Esophagus squamous epithelium (tissue), 5 donors: Measurements from ENCODE around the gene L3HYPDH. TPM values are rescaled to one million over a fixed set of nuclear protein-coding genes. Genes with fewer than 3 reads are reported as not detected.

ENCODE experiments used
- DNase-seq: peaks from one replicate; lab custom pipeline; 2025; lab: John Stamatoyannopoulos, UW
- H3K27ac ChIP-seq, 4 donors: fragments of 200-600 bp; sonication (generic); one replicate each; pipeline ENCODE4 v1.5.1; 2016 to 2019; ENCODE audit warnings: mild to moderate bottlenecking in 1 of 4
- H3K27me3 ChIP-seq, 4 donors: fragments of 200-600 bp; sonication (generic); 1 replicate in 3 of 4; 2 replicates in 1 of 4; pipeline versions ENCODE4 v1.5.1 to v1.6.0; 2017 to 2021; ENCODE audit warnings: antibody characterized with exemption in 1 of 4
- H3K36me3 ChIP-seq, 3 donors: fragments of 200-600 bp; sonication (generic); one replicate each; pipeline ENCODE4 v1.5.1; 2016 to 2019
- H3K4me1 ChIP-seq, 3 donors: fragments of 200-600 bp; sonication (generic); one replicate each; pipeline ENCODE4 v1.5.1; 2017 to 2019
- H3K4me3 ChIP-seq, 4 donors: fragments of 200-600 bp; sonication (generic); 1 replicate in 3 of 4; 2 replicates in 1 of 4; pipeline ENCODE4 v1.5.1; 2016 to 2019; ENCODE audit warnings: mild to moderate bottlenecking in 2 of 4, moderate library complexity in 1 of 4
- H3K9me3 ChIP-seq, 3 donors: fragments of 200-600 bp; sonication (generic); one replicate each; pipeline ENCODE4 v1.5.1; 2016 to 2019
- POLR2A ChIP-seq, 4 donors: fragments of 450-650 bp; IDR thresholded peaks; one replicate each; pipeline ENCODE4 v1.6.1; 2017; ENCODE audit warnings: antibody characterized with exemption in 4 of 4, mild to moderate bottlenecking in 4 of 4, moderate library complexity in 3 of 4
- WGBS, 2 donors: methylation state at CpG; one replicate each; pipeline ENCODE4 v1.1.5; 2018; 5-methylcytosine and 5-hydroxymethylcytosine counted together
- intact Hi-C: fragments of 100-400 bp; cut with DNase I; formaldehyde crosslinking; loops from one replicate; pipeline ENCODE4 v1.15.0; 2022
- total RNA-seq, 4 donors: library from RNA; depleted of rRNA; stranded (reverse); fragments of >200 nt; gene quantifications; one replicate each; pipeline ENCODE4 v1.1.0, GENCODE V29; 2016
- TF ChIP-seq, protein P1 (sequence below), 6 experiments: fragments of 450-650 bp in 4 of 6; fragments of 200-600 bp in 2 of 6; sonication (generic) in 2 of 6; IDR thresholded peaks; one replicate each; pipeline ENCODE4 v1.5.1; 2016 to 2019; ENCODE audit warnings: antibody characterized with exemption in 6 of 6, mild to moderate bottlenecking in 4 of 6, moderate library complexity in 4 of 6
- donor health status: DM: yes; HTN: yes; CAD: no.

L3HYPDH gene
- total RNA-seq, 4 donors from 2014 or later: 12.2 to 59.9 (median 21.6) TPM

DNA sequence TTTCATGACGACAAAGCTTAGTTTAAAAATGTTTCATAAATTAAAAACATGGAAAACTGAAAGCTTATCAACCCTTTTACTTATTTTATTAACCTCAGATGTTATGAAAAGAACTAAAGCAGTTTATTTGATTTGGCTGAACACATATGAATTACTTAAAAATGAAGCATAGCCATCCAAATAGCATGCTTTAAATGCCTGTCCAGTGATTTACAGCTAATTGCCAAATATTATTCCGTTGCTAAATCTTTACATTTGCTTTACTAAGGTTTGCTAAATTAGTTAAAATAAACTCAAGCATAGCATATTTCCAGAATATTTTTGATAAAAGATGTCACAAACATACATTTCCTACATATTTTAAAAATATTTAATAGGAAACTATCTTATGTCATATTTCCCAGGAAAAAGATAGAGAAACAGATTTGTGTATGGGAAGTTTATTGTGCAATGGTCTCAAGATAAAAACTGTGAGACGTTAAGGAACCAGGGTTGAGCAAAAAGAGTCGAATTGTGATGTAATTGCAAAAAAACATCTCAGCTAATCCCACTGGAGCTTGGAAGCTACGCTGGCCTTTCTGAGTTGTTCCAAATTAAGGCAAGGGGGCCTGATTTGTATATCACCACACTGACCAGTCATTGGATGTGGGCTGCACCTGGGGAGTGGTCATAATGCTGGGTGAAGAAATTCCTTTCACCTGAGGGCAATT, 44.8 kb downstream of the L3HYPDH start:
- Histone ChIP-seq H3K4me1 (peaks cover 0 to 6% (median 0%) of the 10 kb centered on the region in 3 donors), H3K27me3 (no peaks in the 10 kb centered on the region), H3K27ac (peak overlapping the region in 2 of 4 donors; percentile 0 to 38), H3K4me3 (no peak overlapping the region), H3K36me3 (no peaks in the 10 kb centered on the region), H3K9me3 (no peaks in the 10 kb centered on the region)
- TF ChIP-seq, protein P1, sequence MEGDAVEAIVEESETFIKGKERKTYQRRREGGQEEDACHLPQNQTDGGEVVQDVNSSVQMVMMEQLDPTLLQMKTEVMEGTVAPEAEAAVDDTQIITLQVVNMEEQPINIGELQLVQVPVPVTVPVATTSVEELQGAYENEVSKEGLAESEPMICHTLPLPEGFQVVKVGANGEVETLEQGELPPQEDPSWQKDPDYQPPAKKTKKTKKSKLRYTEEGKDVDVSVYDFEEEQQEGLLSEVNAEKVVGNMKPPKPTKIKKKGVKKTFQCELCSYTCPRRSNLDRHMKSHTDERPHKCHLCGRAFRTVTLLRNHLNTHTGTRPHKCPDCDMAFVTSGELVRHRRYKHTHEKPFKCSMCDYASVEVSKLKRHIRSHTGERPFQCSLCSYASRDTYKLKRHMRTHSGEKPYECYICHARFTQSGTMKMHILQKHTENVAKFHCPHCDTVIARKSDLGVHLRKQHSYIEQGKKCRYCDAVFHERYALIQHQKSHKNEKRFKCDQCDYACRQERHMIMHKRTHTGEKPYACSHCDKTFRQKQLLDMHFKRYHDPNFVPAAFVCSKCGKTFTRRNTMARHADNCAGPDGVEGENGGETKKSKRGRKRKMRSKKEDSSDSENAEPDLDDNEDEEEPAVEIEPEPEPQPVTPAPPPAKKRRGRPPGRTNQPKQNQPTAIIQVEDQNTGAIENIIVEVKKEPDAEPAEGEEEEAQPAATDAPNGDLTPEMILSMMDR (IDR thresholded peaks at IDR 0.05): no peak
- TF ChIP-seq POLR2A (IDR thresholded peaks at IDR 0.05): no peak
- DNase-seq: no peak
- 49 to 61% methylated on average over 5 of the region's 5 CpGs for WGBS, 2 donors
- intact Hi-C loops: no loop called here

DNA sequence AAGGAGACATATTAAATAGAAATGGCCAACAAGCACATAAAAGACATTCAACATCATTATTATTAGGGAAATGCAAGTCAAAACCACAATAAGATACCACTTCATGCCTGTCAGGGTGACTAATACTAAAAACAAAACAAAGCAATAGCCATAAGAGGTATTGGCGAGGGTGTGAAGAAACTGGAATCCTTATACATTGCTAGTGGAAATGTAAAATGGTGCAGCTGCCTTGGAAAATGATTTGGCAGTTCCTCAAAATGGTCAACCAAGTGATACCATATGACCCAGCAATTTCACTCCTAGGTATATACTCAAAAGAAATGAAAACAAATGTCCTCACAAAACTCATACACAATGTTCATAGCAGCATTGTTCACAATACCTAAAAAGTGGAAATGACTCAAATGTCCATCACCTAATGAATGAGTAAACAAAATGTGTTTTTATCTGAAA, 46.0 kb downstream of the L3HYPDH start:
- Histone ChIP-seq H3K9me3 (no peaks in the 10 kb centered on the region), H3K27me3 (no peaks in the 10 kb centered on the region), H3K27ac (peak overlapping the region in 1 of 4 donors; percentile 0), H3K4me3 (no peak overlapping the region), H3K36me3 (no peaks in the 10 kb centered on the region), H3K4me1 (no peaks in the 10 kb centered on the region)
- TF ChIP-seq, protein P1 (IDR thresholded peaks at IDR 0.05): no peak
- TF ChIP-seq POLR2A (IDR thresholded peaks at IDR 0.05): no peak
- 50 to 60% methylated on average over 1 of the region's 1 CpG for WGBS, 2 donors
- intact Hi-C loops: no loop called here
- DNase-seq: no peak

DNA sequence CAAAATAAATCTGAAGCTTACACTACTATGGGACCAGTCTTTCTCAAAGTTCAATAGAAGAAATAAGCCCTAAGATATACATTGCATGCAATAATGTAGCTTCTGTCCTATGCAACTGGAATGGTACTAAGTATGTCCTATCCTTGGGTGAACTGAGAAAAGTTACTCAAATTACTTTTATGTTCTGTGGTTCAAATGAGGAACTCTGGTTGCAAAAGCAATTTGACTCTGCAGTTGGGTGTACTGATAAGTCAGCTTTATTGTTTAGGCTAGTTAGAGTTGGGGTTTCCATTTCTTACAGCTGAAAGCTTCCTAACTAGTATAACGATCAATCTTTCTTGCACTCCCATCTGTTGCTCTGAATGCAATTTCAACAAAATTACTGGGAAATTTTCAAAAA, 48.2 kb downstream of the L3HYPDH start:
- intact Hi-C loops: no loop called here
- WGBS, 2 donors: 56 to 81% methylated on average over 1 of the region's 1 CpG

DNA sequence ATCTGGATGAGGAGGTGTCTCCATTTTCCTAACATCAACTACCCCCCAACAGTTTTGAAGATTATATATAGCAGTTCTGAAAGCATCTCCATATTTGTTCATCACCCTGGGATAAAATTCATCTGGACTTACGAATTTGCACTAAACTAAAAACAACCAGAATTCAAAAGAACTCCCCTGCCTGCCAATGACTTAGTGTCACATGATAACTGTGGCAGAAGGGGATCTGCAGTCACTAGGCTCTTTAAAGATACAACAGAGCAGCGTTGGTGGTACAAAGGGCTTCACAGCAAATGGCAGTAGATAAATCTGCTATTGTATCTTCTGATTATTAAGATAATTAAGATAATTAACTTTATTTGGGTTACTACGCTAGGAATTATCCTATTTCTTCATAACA, 49.1 kb downstream of the L3HYPDH start:
- TF ChIP-seq, protein P1 (IDR thresholded peaks at IDR 0.05): no peak
- TF ChIP-seq POLR2A (IDR thresholded peaks at IDR 0.05): no peak
- Histone ChIP-seq H3K4me1 (no peaks in the 10 kb centered on the region), H3K36me3 (no peaks in the 10 kb centered on the region), H3K9me3 (no peaks in the 10 kb centered on the region), H3K27ac (no peak overlapping the region), H3K27me3 (no peaks in the 10 kb centered on the region), H3K4me3 (no peak overlapping the region)
- intact Hi-C loops: no loop called here
- DNase-seq: no peak
- WGBS, 2 donors: 71 to 86% methylated on average over 3 of the region's 3 CpGs

More for the DNA sequence above, 48.2 kb downstream of the L3HYPDH start:
- Histone ChIP-seq H3K4me1 (no peaks in the 10 kb centered on the region), H3K9me3 (no peaks in the 10 kb centered on the region), H3K36me3 (no peaks in the 10 kb centered on the region), H3K4me3 (no peak overlapping the region), H3K27ac (no peak overlapping the region), H3K27me3 (no peaks in the 10 kb centered on the region)
- TF ChIP-seq, protein P1 (IDR thresholded peaks at IDR 0.05): no peak
- DNase-seq: no peak

DNA sequence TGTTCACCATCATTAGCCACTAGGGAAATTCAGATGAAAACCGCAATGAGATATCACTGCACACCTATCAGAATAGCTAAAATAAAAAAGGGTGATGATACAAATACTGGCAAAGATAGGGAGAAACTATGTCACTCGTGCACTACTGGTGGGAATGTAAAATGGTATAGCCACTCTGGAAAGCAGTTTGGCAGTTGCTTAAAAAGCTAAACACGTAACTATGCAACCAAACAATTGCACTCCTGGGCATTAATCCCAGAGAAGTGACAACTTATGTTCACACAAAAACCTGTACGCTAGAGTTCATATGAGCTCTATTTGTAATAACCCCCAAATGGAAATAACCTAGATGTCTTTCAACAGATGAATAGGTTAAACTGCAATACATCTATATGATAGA, 54.4 kb downstream of the L3HYPDH start:
- DNase-seq: no peak
- Histone ChIP-seq H3K27ac (no peak overlapping the region), H3K9me3 (no peaks in the 10 kb centered on the region), H3K4me1 (peaks cover 0 to 18% (median 3%) of the 10 kb centered on the region in 3 donors), H3K36me3 (no peaks in the 10 kb centered on the region), H3K4me3 (no peak overlapping the region), H3K27me3 (no peaks in the 10 kb centered on the region)
- intact Hi-C loops: no loop called here
- TF ChIP-seq, protein P1 (IDR thresholded peaks at IDR 0.05): no peak
- TF ChIP-seq POLR2A (IDR thresholded peaks at IDR 0.05): no peak
- 62 to 67% methylated on average over 4 of the region's 4 CpGs for WGBS, 2 donors
